ENCODE data around the gene UGT2B28.
"Not testable (repeated sequence)": the region's sequence is repeated elsewhere in the genome, so short reads cannot be mapped to it uniquely, and the experiment has no call there.

The UGT2B28 gene

DNA sequence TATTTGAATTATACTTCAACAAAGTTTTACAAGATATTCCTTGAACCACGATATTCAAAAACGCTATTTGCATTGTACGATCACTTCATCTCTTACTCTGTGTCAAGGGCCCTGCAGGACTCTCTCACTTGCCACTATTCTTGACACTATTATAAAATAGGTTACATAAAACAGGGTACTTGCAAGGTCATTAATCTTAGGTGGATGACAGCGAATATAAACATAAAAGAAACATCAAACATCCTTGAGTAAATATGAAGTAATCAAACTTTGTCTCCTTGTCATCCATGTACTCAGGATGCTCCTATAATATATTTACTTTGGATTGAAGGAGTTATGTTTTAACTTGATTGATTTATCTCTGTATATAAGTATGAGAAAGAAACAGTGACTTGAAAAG is at the start of gene UGT2B28:
Gene UGT2B28, plus strand, starts transcription at position 395 of the 400 bp plus-strand sequence. CDS start 26 bp downstream, outside the sequence.
- DNase-seq, result not testable (repeated sequence)

DNA sequence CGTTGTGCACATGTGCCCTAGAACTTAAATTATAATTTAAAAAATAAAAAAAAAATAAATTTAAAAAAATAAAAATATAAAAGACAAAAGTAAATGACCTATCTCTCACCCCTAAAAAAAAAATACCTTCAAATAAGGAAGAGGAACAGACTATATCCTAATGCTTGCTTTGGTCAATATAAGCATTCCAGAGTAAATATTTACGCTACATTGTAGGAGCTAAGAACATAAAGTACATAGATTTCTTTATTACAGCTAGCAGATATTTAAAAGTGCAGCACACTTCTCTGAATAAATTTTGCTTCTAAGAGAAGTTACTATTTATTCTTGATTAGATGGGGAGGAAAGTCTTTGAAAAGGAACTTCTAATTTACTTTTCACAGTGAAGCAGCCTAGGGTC is 41.2 kb upstream of the UGT2B28 start:
- DNase-seq, result no peak

DNA sequence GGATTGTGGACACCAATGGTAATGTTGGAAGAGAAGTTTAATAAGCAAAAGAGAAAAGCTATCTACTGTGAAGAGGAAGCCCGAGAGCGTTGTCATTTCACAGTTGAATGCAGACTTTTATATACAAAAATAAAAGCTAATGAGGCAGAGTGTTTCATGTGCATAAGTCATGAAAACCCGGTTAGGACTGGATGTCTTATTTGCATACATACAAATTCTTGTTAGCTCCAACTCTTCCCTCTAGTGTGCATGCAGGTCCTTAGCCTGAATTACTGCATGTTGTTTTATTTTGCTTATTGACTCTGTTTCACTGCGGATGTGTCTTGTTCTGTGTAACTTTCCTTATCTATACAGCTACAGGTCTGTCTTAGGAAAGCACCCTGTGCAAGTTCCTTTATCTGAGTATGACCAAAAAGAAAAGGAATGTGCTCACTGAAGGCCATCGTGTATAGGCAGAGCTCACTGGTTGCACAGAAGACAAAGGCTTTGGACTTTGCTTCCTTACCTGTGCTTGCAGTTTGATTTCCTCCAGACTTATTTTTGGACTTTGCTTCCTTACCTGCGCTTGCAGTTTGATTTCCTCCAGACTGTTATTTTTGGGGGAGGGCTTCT is 40.6 kb upstream of the UGT2B28 start:
- DNase-seq, result no peak

DNA sequence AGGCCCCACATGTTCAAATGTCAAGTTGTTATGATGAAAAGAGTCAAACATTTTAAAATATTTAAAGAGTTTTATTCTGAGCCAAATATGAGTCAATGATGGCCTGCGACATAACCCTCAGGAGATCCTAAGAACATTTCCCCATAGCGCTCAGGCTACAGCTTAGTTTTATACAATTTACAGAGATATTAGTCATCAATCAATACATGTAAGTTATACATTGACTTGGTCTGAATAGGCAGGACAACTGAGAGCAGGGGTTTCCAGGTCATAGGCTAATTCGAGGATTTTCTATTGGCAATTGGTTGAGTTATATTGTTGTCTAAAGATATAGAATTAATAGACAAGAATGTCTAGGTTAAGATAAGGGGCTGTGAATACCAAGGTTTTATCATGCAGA is 39.5 kb upstream of the UGT2B28 start:
- DNase-seq, result not testable (repeated sequence)

DNA sequence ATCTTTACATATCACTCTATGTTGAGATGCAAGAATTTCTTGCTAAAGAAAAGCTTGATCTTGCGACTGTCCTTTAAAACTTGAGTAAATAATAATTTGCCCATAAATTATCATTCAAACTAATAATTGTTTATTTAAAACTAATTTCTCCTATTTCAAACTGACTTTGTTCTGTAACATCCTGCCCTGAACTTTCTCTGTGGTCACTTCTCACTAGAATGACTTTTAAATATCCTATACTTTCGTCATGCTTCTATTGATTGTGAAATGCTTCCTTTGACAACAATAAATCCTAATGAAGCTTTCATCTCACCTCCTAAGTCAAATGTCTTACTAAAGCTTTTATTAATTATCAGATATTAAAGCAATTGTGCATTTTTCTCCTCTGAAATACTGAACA is 38.5 kb upstream of the UGT2B28 start:
- not testable (repeated sequence) for DNase-seq

DNA sequence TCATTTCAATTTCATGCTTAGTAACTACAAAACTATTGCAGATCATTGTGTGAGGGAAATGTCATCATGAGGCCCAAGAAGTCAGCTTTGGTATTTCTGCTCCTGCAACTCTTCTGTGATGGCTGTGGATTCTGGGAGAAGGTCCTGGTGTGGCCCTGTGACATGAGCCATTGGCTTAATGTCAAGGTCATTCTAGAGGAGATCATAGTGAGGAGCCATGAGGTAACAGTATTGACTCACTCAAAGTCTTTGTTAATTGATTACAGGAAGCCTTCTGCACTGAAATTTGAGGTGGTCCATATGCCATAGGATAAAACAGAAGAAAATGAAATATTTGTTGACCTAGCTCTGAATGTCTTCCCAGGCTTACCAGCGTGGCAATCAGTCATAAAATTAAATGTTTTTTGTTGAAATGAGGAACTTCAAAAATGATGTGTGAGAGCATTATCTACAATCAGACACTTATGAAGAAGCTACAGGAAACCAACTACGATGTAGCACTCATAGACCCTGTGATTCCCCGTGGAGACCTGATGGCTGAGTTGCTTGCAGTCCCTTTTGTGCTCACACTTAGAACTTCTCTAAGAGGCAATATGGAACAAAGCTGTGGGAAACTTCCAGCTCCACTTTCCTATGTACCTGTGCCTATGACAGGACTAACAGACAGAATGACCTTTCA is 37.6 kb upstream of the UGT2B28 start:
- DNase-seq, result not testable (repeated sequence)

DNA sequence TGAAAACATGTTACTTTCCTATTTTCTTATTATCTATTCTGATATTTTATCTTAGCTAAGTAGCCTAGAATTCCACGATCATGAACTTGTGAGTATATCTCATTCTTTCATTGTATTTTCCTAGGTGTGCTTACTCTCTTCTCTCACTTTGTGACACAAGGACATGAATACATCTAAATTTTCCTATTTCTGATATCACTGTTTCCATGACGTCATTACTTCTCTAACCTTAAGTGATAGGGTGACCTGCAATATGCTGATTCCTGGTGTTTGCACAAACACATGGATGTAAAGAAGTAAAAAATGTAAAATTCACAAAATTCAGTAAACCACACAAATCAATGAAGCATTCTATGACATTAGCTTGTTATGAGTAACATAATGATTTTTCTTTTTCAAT is 29.4 kb upstream of the UGT2B28 start:
- DNase-seq, result not testable (repeated sequence)

DNA sequence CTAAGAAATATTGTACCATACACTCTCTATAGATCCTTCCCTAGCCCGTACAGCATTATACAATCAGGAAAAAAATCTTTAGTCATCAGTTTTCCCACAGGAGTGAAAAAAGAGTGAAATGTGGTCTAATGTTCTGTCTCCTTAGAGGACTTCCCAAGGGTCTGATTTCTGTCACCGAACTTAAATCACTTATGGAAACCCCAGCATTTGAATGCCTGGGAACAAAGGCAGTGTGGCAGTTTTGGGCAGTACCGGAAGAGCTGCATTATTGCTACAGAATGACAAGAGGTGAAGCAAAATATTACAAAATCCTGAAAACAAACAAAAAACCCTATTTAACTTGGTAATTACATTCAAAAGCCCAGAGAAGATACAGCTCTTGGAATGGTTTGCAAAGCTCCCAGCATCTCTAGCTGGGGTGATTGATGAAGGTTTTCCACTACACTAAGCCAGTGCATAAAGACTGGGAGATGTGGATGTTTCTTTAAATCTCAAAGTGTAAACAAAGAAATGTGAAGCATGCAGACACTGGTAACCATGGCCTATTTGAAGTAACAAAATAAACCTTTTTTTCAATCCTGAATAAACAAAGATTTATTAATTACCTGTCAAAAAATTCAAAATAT is 27.0 kb upstream of the UGT2B28 start:
- DNase-seq, result not testable (repeated sequence)

DNA sequence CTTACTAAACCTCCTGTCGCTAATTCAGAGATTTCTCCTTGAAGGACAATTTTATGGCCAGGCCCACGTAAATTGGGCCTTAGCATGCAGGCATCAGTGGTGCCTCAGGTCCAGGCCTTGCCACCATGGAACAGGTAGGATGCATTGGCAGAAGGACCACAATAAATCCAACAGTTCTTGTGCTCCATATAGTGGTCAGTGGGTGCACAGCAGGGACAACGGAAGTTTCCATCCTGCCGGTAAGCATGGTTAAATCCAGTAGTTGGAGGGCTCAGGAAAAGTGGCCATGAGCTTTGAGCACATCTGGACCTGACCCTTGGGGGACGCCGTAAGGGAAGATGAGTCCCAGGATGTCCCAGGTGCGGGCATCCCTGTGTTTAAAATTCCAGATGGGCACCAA is 11.7 kb upstream of the UGT2B28 start:
- DNase-seq, result not testable (repeated sequence)

DNA sequence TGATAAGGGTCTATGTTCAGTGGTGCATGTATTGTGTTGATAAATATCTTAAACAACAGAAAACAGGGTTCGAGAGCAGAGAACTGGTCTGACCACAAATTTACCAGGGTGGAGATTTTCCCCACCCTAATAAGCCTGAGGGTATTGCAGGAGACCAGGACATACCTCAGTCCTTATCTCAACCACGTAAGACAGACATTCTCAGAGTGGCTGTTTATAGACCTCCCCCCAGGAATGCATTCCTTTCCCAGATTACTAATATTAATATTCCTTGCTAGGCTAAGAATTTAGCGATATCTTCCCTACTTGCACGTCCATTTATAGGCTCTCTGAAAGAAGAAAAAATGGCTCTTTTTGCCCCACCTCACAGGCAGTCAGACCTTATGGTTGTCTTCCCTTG is 16.1 kb downstream of the UGT2B28 start:
- DNase-seq, result not testable (repeated sequence)

DNA sequence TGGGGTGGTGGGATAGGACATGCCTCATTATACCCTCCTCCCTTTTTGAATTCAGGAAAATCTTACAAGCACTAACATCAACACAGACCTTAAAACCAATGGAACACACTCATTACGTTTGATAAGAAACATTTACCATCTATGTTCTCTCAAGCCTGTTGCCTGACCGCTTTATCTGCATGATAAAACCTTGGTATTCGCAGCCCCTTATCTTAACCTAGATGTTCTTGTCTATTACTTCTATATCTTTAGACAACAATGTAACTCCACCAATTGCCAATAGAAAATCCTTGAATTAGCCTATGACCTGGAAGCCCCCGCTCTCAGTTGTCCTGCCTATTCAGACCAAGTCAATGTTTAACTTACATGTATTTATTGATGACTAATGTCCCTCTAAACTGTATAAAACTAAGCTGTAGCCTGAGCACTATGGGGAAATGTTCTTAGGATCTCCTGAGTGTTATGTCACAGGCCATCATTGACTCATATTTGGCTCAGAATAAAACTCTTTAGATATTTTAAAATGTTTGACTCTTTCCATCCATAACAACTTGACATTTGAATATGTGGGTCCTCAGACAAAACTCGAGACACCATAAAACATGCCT is 28.3 kb downstream of the UGT2B28 start:
- DNase-seq, result not testable (repeated sequence)

DNA sequence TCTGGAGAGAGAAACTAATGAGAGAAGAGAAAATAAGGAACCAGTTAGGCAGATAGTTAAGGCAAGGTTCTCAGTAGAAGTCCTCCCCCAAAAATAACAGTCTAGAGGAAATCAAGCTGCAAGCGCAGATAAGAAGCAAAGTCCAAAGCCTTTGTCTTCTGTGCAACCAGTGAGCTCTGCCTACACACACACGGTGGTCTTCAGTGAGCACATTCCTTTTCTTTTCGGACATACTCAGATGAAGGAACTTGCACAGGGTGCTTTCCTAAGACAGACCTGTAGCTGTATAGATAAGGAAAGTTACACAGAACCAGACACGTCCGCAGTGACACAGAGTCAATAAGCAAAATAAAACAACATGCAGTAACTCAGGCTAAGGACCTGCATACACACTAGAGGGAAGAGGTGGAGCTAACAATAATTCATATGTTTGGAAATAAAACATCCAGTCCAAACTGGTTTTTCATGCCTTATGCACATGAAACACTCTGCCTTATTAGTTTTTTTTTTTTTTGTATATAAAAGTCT is 29.3 kb downstream of the UGT2B28 start:
- DNase-seq, result not testable (repeated sequence)

DNA sequence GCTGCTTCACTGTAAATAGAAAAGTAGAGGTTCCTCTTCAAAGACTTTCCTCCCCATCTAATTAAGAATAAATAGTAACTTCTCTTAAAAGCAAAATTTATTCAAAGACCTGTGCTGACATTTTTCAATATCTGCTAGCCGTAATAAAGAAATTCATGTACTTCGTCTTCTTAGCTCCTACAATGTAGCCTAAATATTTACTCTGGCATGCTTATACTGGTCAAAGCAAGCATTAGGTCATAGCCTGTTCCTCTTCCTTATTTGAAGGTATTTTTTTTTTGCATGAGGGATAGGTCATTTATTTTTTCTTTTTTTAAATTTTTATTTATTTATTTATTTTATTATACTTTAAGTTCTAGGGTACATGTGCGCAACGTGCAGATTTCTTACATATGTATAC is 30.0 kb downstream of the UGT2B28 start:
- not testable (repeated sequence) for DNase-seq

DNA sequence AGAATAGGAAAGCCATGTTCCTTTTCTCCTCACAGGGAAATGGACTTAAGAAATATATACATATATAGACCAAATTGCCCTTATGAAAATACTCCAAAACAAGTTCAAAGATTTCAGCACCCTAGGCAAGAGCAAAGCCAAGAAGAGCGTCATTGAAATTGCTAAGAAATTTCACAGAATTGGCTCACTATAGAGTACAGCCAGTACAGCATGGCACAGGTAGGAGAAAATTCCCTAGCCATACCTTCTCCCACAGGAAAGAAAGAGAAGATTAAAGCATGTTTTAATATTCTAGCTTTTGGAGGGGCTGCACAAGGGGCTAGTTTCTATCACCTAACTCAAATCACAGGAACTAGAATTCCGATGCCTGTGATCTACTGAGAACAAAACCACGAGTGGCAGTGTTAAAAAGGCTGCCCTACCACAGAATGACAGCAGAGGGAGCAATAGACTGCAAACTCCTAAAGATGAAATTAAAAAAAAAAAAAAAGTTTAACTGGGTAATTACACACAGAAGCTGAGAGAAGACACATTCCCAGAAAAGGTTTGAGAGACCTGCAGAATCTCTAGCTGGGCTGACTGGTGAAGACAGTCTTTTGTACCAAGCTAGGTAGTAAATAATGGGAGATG is 37.5 kb downstream of the UGT2B28 start:
- not testable (repeated sequence) for DNase-seq

DNA sequence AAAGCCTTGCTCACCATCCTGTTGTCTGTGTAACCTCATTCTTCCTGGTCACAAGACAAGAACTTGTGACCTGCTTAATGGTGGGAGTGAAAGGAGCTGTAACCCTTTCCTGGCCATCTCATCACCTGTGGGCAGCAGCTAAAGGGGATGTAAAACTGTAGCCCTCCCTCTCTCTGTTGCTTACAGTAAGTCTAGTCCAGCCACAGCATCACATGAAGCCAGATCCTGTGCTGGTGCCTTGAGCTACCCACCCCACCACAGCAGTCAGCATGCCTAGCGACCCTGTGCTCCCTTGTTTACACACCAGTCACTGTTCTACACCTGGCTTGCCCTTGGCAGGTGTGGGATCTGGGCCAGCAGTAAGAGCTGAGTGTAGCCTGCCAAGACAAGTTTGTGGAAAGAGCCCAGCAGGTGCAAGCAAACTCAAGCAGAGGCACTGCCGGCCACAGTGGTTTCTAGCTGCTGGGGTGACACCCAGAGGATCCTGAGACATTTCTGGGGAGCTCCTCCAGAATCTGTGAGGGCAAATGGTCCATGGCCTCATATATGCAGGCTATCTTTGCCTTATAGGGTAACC is 41.0 kb downstream of the UGT2B28 start:
- no peak for DNase-seq

DNA sequence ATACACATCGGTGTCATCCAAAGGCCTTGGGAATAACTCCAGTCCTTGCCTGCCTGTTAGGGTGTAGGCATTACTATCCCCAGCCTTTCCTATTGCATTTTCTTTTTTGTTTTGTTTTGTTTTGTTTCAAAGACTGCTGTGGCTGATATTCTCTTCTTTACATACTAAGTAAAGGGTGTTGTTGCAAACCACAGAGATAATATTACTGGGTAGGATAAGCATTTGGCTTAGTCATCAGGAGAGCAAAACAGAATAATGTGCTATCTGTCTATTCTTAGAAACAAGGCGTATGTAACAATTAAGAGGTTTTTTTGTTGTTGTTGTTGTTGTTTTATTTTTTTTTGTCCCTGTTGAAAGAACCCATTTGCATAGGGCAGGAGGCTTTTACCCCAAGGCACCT is 41.8 kb downstream of the UGT2B28 start:
- DNase-seq, result no peak

DNA sequence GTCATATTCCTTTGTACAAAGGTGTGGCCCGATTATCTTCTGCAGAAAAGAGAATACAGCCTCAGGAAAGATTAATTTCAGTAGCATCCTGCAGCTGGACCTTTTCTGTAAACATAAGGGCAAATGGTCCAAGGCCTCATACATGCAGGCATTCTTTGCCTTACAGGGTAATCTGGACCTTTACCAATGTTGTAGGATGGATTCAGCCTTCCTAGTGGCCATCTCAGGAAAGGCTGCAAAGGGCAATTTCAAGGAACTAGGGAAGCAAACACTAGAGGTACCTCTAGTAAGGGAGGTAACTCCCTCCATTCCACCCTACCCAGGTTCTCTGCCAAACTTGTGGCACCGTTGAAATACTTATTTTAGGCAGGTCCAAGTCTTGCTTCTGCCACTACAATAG is 43.0 kb downstream of the UGT2B28 start:
- no peak for DNase-seq

DNA sequence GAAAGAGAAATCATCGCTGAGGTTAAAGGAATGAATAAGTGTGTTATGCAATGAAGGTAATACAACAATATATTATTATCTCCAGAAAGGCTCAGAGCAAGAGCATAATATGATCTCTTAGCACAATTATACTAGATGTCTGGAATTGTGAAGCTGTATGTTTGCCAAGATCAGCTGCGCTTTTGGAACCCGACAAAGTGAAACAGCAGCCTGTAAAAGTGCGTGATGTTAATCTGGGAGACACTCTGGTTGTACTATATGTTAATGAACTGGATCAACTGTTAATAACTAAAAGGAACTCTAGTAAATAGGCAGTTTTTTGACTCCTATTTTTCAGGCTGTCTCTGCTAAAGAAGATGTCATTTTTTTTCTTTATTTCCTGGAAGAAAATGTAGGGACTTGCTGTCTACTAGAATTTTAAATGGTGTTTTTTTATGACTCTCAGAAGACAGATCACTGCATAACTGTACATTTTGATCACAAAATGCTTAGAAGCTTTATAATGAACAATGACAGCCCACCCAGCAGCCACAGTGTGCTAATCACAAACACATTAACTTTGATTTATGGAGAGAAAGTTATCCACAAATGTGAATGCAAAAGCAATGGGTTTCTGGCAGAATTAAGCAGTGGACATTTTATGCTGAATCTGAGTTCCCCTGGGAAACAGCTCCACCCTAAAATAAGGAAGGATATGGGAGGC is 50.2 kb downstream of the UGT2B28 start:
- DNase-seq, result no peak

DNA sequence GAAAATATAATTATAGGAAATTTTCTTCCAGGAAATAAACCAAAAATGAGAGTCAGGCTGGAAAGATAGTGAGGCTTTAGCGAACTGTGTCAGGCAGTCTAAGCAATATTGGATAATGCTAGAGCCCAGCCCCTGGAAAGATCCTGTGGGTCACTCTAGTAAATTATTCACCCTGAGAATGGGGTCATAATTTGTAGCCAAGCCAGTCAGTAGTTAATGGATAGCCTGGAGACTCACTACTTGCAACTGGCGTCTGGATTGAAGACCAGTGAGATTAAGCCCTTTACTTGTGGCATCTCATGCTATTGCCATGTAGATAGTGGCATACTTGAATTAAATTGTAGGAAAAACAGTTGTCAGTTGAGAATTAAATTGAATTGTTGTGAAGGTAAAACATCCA is 51.0 kb downstream of the UGT2B28 start:
- not testable (repeated sequence) for DNase-seq

DNA sequence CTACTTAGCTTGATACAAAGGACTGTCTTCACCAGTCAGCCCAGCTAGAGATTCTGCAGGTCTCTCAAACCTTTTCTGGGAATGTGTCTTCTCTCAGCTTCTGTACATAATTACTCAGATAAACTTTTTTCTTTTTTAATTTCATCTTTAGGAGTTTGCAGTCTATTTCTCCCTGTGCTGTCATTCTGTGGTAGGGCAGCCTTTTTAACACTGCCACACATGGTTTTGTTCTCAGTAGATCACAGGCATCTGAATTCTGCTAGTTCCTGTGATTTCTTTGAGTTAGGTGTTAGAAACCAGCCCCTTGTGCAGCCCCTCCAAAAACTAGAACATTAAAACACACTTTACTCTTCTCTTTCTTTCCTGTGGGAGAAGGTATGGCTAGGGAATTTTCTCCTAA is 55.2 kb downstream of the UGT2B28 start:
- DNase-seq, result not testable (repeated sequence)

DNA sequence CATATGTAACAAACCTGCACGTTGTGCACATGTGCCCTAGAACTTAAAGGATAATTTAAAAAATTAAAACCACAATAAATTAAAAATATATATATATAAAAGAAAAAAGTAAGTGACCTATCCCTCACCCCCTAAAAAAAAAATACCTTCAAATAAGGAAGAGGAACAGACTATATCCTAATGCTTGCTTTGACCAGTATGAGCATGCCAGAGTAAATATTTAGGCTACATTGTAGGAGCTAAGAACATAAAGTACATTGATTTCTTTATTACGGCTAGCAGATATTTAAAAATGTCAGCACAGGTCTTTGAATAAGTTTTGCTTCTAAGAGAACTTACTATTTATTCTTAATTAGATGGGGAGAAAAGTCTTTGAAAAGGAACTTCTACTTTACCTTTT is 62.8 kb downstream of the UGT2B28 start:
- not testable (repeated sequence) for DNase-seq

Measured in NCI-H2171 (cell line).